HG02759 (cell line): ENCODE data around the gene DPYSL5.

Source experiments
- ATAC-seq: cut with Tn5 transposase; IDR thresholded peaks from one replicate; pipeline ENCODE4 v1.9.1; 2021; ENCODE audit warnings: mild to moderate bottlenecking, moderate library complexity; ENCODE audit not compliant: unreplicated experiment

Gene DPYSL5

GRCh38 chr2:26845021-26845420 is 2.9 kb upstream of the DPYSL5 start:
- no peak for ATAC-seq

GRCh38 chr2:26846334-26847306 is 1.3 kb upstream of the DPYSL5 start:
- no peak for ATAC-seq

- ATAC-seq, result no peak
Measured at GRCh38 chr2:26847307-26847654, 651 bp upstream of the DPYSL5 start.

GRCh38 chr2:26848336-26849055 is 564 bp downstream of the DPYSL5 start:
- ATAC-seq, result no peak

- ATAC-seq, result no peak
Measured at GRCh38 chr2:26849056-26849999, 1.4 kb downstream of the DPYSL5 start.

- no peak for ATAC-seq
Measured at GRCh38 chr2:26850000-26850431, 2.1 kb downstream of the DPYSL5 start.

GRCh38 chr2:26850505-26850904 is 2.6 kb downstream of the DPYSL5 start:
- ATAC-seq, result no peak

GRCh38 chr2:26852405-26853306 is 4.7 kb downstream of the DPYSL5 start:
- ATAC-seq, result no peak

- ATAC-seq, result no peak
Measured at GRCh38 chr2:26853751-26854150, 5.8 kb downstream of the DPYSL5 start.

GRCh38 chr2:26854283-26854827 is 6.4 kb downstream of the DPYSL5 start:
- ATAC-seq, result no peak

- no peak for ATAC-seq
Measured at GRCh38 chr2:26855466-26855865, 7.5 kb downstream of the DPYSL5 start.

- no peak for ATAC-seq
Measured at GRCh38 chr2:26859622-26860021, 11.7 kb downstream of the DPYSL5 start.

- no peak for ATAC-seq
Measured at GRCh38 chr2:26860211-26860850, 12.4 kb downstream of the DPYSL5 start.

- no peak for ATAC-seq
Measured at GRCh38 chr2:26861610-26862224, 13.8 kb downstream of the DPYSL5 start.

GRCh38 chr2:26864226-26864625 is 16.3 kb downstream of the DPYSL5 start:
- no peak for ATAC-seq

GRCh38 chr2:26864646-26865045 is 16.7 kb downstream of the DPYSL5 start:
- no peak for ATAC-seq

GRCh38 chr2:26870585-26871095 is 22.7 kb downstream of the DPYSL5 start:
- no peak for ATAC-seq

- ATAC-seq, result no peak
Measured at GRCh38 chr2:26873286-26873983, 25.5 kb downstream of the DPYSL5 start.
